GM19468 (cell line): ENCODE results near the gene CNTN5.
A peak's percentile ranks its signal among the peaks of the same experiment; 100 is the strongest.
"Not testable (repeated sequence)": the region's sequence is repeated elsewhere in the genome, so short reads cannot be mapped to it uniquely, and the experiment has no call there.

ENCODE experiments used
- ATAC-seq: cut with Tn5 transposase; IDR thresholded peaks from one replicate; pipeline ENCODE4 v1.9.1; 2021; ENCODE audit warnings: mild to moderate bottlenecking, moderate library complexity, moderate number of reproducible peaks; ENCODE audit not compliant: unreplicated experiment; ENCODE audit errors: extremely low read depth

CNTN5 gene

GRCh38 chr11:99020352-99021225 lies at the start of gene CNTN5:
TSS of gene CNTN5 (plus strand) at chr11:99020949.
- ATAC-seq, result no peak

GRCh38 chr11:98979205-98979604 lies 41.5 kb upstream of the CNTN5 start:
- no peak for ATAC-seq

GRCh38 chr11:99015634-99016454 lies 4.9 kb upstream of the CNTN5 start:
- peak; percentile 30 for ATAC-seq

- no peak for ATAC-seq
Measured at GRCh38 chr11:99019696-99020095, 1.1 kb upstream of the CNTN5 start.

GRCh38 chr11:99037057-99037456 lies 16.3 kb downstream of the CNTN5 start:
- ATAC-seq, result no peak

GRCh38 chr11:99063331-99063730 lies 42.6 kb downstream of the CNTN5 start:
- ATAC-seq, result no peak

GRCh38 chr11:99065121-99065520 lies 44.4 kb downstream of the CNTN5 start:
- ATAC-seq, result no peak

- ATAC-seq, result no peak
Measured at GRCh38 chr11:99066618-99067317, 46.0 kb downstream of the CNTN5 start.

- no peak for ATAC-seq
Measured at GRCh38 chr11:99068832-99069231, 48.1 kb downstream of the CNTN5 start.

GRCh38 chr11:99069856-99070444 lies 49.2 kb downstream of the CNTN5 start:
- ATAC-seq, result peak; percentile 74

GRCh38 chr11:99079576-99079975 lies 58.8 kb downstream of the CNTN5 start:
- no peak for ATAC-seq

- ATAC-seq, result no peak
Measured at GRCh38 chr11:99080154-99080553, 59.4 kb downstream of the CNTN5 start.

GRCh38 chr11:99098258-99098657 lies 77.5 kb downstream of the CNTN5 start:
- no peak for ATAC-seq

- peak; percentile 100 for ATAC-seq
Measured at GRCh38 chr11:99098751-99099150, 78.0 kb downstream of the CNTN5 start.

- no peak for ATAC-seq
Measured at GRCh38 chr11:99117603-99118002, 96.9 kb downstream of the CNTN5 start.

GRCh38 chr11:99133862-99134261 lies 113.1 kb downstream of the CNTN5 start:
- ATAC-seq, result not testable (repeated sequence)

GRCh38 chr11:99135508-99135907 lies 114.8 kb downstream of the CNTN5 start:
- ATAC-seq, result no peak

- ATAC-seq, result no peak
Measured at GRCh38 chr11:99142237-99142636, 121.5 kb downstream of the CNTN5 start.

GRCh38 chr11:99148352-99148751 lies 127.6 kb downstream of the CNTN5 start:
- ATAC-seq, result no peak

GRCh38 chr11:99154277-99154676 lies 133.5 kb downstream of the CNTN5 start:
- no peak for ATAC-seq
